Liver (tissue), 9 donors: ENCODE results near the gene PITX2. TPM values are rescaled to one million over a fixed set of nuclear protein-coding genes. Genes with fewer than 3 reads are reported as not detected.

Experiments used
- DNase-seq: peaks from one replicate; pipeline ENCODE4 v3.0.0-alpha.2; 2017; ENCODE audit warnings: low spot score
- H3K27ac ChIP-seq, 2 donors: one replicate each; pipeline ENCODE4 v1.7.0; 2013; ENCODE audit warnings: inconsistent platforms in 2 of 2, low read length in 2 of 2, control low read depth in 1 of 2, low read depth in 1 of 2, mild to moderate bottlenecking in 1 of 2
- H3K27me3 ChIP-seq, 4 donors: one replicate each; pipeline versions ENCODE4 v1.6.1 to v1.7.0; 2013; ENCODE audit warnings: low read length in 3 of 4, inconsistent platforms in 1 of 4, mild to moderate bottlenecking in 1 of 4, moderate library complexity in 1 of 4; ENCODE audit not compliant: control insufficient read depth in 4 of 4, insufficient read depth in 4 of 4
- H3K36me3 ChIP-seq, 4 donors: one replicate each; pipeline versions ENCODE4 v1.6.1 to v1.7.0; 2013; ENCODE audit warnings: low read length in 3 of 4, mild to moderate bottlenecking in 3 of 4, low read depth in 1 of 4, moderate library complexity in 1 of 4; ENCODE audit not compliant: control insufficient read depth in 4 of 4, insufficient read depth in 3 of 4
- H3K4me1 ChIP-seq, 4 donors: one replicate each; pipeline versions ENCODE4 v1.6.1 to v1.7.0; 2013; ENCODE audit warnings: low read length in 3 of 4, mild to moderate bottlenecking in 3 of 4, moderate library complexity in 1 of 4; ENCODE audit not compliant: control insufficient read depth in 4 of 4, insufficient read depth in 4 of 4
- H3K4me3 ChIP-seq, 3 donors: one replicate each; pipeline versions ENCODE4 v1.6.1 to v1.7.0; 2013; ENCODE audit warnings: low read length in 3 of 3, control low read depth in 1 of 3, low read depth in 1 of 3, mild to moderate bottlenecking in 1 of 3
- H3K9ac ChIP-seq, 2 donors: one replicate each; pipeline ENCODE4 v1.7.0; 2013; ENCODE audit warnings: low read length in 2 of 2, mild to moderate bottlenecking in 2 of 2, moderate library complexity in 2 of 2, control low read depth in 1 of 2, low read depth in 1 of 2
- H3K9me3 ChIP-seq, 4 donors: one replicate each; pipeline versions ENCODE4 v1.6.1 to v1.7.0; 2013; ENCODE audit warnings: low read length in 3 of 4; ENCODE audit not compliant: control insufficient read depth in 4 of 4
- CTCF ChIP-seq: fragments of 150-350 bp; IDR thresholded peaks from 2 replicates; pipeline ENCODE4 v1.5.1; 2017; ENCODE audit warnings: improper control_type of control experiment, low read depth, low read length; ENCODE audit not compliant: missing input control
- EGR1 ChIP-seq, 2 donors: IDR thresholded peaks; 2 replicates each; pipeline ENCODE4 v1.6.1; 2016 to 2018; ENCODE audit warnings: antibody characterized with exemption in 2 of 2, low read depth in 2 of 2
- FOXA1 ChIP-seq: IDR thresholded peaks from 2 replicates; pipeline ENCODE4 v1.6.1; 2016; ENCODE audit warnings: antibody characterized with exemption
- GABPA ChIP-seq, 2 donors: IDR thresholded peaks in 1 of 2; conservative IDR thresholded peaks in 1 of 2; 2 replicates each; pipeline ENCODE4 v1.6.1; 2016; ENCODE audit warnings: antibody characterized with exemption in 2 of 2, mild to moderate bottlenecking in 1 of 2, moderate library complexity in 1 of 2
- HNF4A ChIP-seq, 2 donors: conservative IDR thresholded peaks; 2 replicates each; pipeline ENCODE4 v1.6.1; 2016; ENCODE audit warnings: antibody characterized with exemption in 2 of 2, mild to moderate bottlenecking in 2 of 2
- JUND ChIP-seq, 2 donors: IDR thresholded peaks; 2 replicates each; pipeline ENCODE4 v1.6.1; 2016; ENCODE audit warnings: antibody characterized with exemption in 2 of 2
- NR2F2 ChIP-seq: IDR thresholded peaks from 2 replicates; pipeline ENCODE4 v1.6.1; 2016; ENCODE audit warnings: antibody characterized with exemption
- REST ChIP-seq: IDR thresholded peaks from 2 replicates; pipeline ENCODE4 v1.6.1; 2016; ENCODE audit warnings: antibody characterized with exemption, mild to moderate bottlenecking
- SP1 ChIP-seq: IDR thresholded peaks from 2 replicates; pipeline ENCODE4 v1.6.1; 2018; ENCODE audit warnings: antibody characterized with exemption, mild to moderate bottlenecking
- TAF1 ChIP-seq: conservative IDR thresholded peaks from 2 replicates; pipeline ENCODE4 v1.6.1; 2016; ENCODE audit warnings: antibody characterized with exemption, mild to moderate bottlenecking
- WGBS: extraction: QIAGEN DNeasy Blood & Tissue Kit; methylation state at CpG from one replicate; pipeline ENCODE4 v1.1.7; 2013; 5-methylcytosine and 5-hydroxymethylcytosine counted together
- polyA plus RNA-seq, 2 donors: library from polyadenylated mRNA; stranded (reverse) in 1 of 2; unstranded in 1 of 2; fragments of 200-250 nt in 1 of 2; fragments of >200 nt in 1 of 2; fragmentation: Nextera tagmentation in 1 of 2; extraction: Ambion mirVana in 1 of 2; gene quantifications; one replicate each; pipeline versions ENCODE4 v1.2.1 to v1.2.3, GENCODE V29; 2013 to 2015
- total RNA-seq, 2 donors: library from RNA; depleted of rRNA; stranded (reverse); fragments of >200 nt; gene quantifications; one replicate each; pipeline ENCODE4 v1.2.3, GENCODE V29; 2014
- TF ChIP-seq, protein P1 (sequence below): IDR thresholded peaks from 2 replicates; pipeline ENCODE4 v1.6.1; 2016; ENCODE audit warnings: antibody characterized with exemption
- donor health status: healthy.
- donor health status: healthy.
- donor health status: healthy.
- donor health status: healthy.
- donor health status: healthy.

The PITX2 gene
- total and polyA plus RNA-seq, 4 donors = 0.06 TPM; not detected in 3

DNA sequence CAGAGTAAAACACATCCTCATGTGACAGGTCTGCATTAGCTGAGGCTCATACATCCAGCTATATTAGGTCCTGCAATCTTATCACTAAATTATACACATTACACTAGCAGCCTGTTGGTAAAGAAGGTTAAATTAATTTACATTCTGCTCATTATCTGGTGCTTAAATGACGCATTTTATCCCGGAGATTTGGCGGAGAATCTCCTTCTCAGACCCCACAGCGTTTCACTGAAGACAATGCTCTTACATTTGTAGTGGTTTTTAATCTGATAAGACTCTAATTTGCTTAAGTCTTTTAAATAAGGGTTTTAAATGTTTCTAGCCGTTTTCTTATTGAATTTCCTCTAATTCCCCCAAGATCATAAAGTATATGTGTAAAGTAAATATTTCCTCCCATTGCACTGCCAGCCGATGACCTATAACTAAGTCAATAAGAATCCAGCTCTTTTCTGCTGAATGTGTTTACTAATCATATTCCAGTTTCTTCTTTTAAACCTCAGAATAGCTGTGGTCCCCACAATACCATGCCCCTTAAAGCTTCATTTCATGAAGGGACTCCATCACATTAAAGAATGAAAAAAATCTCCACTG lies 2.1 kb upstream of the PITX2 start:
- no peak for DNase-seq
- Histone ChIP-seq H3K36me3 (no peaks in the 10 kb centered on the region), H3K9ac (no peak overlapping the region), H3K27ac (no peak overlapping the region), H3K4me1 (peaks cover 14 to 28% (median 19%) of the 10 kb centered on the region in 4 donors), H3K9me3 (peaks cover 0 to 3% (median 0%) of the 10 kb centered on the region in 4 donors), H3K4me3 (no peak overlapping the region), H3K27me3 (peaks cover 7 to 58% (median 21%) of the 10 kb centered on the region in 4 donors)
- TF ChIP-seq CTCF (no peak), REST (no peak), FOXA1 (no peak), JUND (IDR thresholded peaks at IDR 0.05) (no peak)
- WGBS = 8% methylated on average over 6 of the region's 6 CpGs

- peaks cover 14 to 31% (median 21%) of the 10 kb centered on the region in 4 donors for H3K4me1 ChIP-seq
- no peak overlapping the region for H3K4me3 ChIP-seq
- H3K9me3 ChIP-seq = peaks cover 0 to 3% (median 0%) of the 10 kb centered on the region in 4 donors
- no peak for DNase-seq
- H3K36me3 ChIP-seq = no peaks in the 10 kb centered on the region
- WGBS = 9% methylated on average over 3 of the region's 3 CpGs
- H3K27ac ChIP-seq = no peak overlapping the region
- peaks cover 7 to 56% (median 21%) of the 10 kb centered on the region in 4 donors for H3K27me3 ChIP-seq
- TF ChIP-seq NR2F2 (no peak), GABPA (IDR thresholded peaks at IDR 0.05 in 1 of 2, conservative IDR thresholded peaks at IDR 0.05 in 1 of 2) (no peak), FOXA1 (no peak), REST (no peak), SP1 (no peak), EGR1 (IDR thresholded peaks at IDR 0.05; ENCODE audit: low read depth in 2 of 2) (no peak), TAF1 (no peak), HNF4A (conservative IDR thresholded peaks at IDR 0.05) (no peak)
- TF ChIP-seq, protein P1, sequence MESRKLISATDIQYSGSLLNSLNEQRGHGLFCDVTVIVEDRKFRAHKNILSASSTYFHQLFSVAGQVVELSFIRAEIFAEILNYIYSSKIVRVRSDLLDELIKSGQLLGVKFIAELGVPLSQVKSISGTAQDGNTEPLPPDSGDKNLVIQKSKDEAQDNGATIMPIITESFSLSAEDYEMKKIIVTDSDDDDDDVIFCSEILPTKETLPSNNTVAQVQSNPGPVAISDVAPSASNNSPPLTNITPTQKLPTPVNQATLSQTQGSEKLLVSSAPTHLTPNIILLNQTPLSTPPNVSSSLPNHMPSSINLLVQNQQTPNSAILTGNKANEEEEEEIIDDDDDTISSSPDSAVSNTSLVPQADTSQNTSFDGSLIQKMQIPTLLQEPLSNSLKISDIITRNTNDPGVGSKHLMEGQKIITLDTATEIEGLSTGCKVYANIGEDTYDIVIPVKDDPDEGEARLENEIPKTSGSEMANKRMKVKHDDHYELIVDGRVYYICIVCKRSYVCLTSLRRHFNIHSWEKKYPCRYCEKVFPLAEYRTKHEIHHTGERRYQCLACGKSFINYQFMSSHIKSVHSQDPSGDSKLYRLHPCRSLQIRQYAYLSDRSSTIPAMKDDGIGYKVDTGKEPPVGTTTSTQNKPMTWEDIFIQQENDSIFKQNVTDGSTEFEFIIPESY = no peak
- no peak overlapping the region for H3K9ac ChIP-seq
These were observed 1.5 kb upstream of the PITX2 start for GRCh38 chr4:110624398-110624780.
